OCI-LY7 (cell line): ENCODE measurements around the gene DDAH1. TPM values are rescaled to one million over a fixed set of nuclear protein-coding genes. Genes with fewer than 3 reads are reported as not detected.

ENCODE experiments used
- BruUV-seq: library from RNA; stranded (reverse); fragments of 400-500 nt; replicated peaks from 2 replicates; lab custom pipeline; 2021; lab: Mats Ljungman, UMichigan
- CTCF ChIA-PET: fragments of 300-600 bp; sonication (Branson Sonifier 250); formaldehyde crosslinking; loops from one replicate; lab custom pipeline; 2022; ENCODE audit warnings: antibody characterized with exemption; ENCODE audit not compliant: unreplicated experiment; lab: Charles Lee
- POLR2A ChIA-PET: fragments of 300-600 bp; sonication (Branson Sonifier 250); formaldehyde crosslinking; loops from one replicate; lab custom pipeline; 2022; ENCODE audit warnings: antibody characterized with exemption; lab: Charles Lee
- DNase-seq: peaks from one replicate; pipeline ENCODE4 v3.0.0-alpha.2; 2015; ENCODE audit warnings: low spot score
- H2AFZ ChIP-seq: fragments of 200-600 bp; sonication (generic), shearing (Covaris generic); 2 replicates; pipeline ENCODE4 v1.6.1; 2014; ENCODE audit warnings: mild to moderate bottlenecking, antibody characterized with exemption, low read length, moderate library complexity
- H3K27ac ChIP-seq: fragments of 200-600 bp; sonication (generic); 2 replicates; pipeline ENCODE4 v1.5.1; 2014; ENCODE audit warnings: mixed run types, low read depth, mild to moderate bottlenecking, moderate library complexity, low read length, inconsistent platforms; ENCODE audit not compliant: poor library complexity, severe bottlenecking
- H3K36me3 ChIP-seq: fragments of 200-600 bp; sonication (generic); 2 replicates; pipeline ENCODE4 v1.6.1; 2014; ENCODE audit warnings: mild to moderate bottlenecking, antibody characterized with exemption, low read length, moderate library complexity, mixed read lengths; ENCODE audit not compliant: insufficient read depth
- H3K4me1 ChIP-seq: fragments of 200-600 bp; sonication (generic); 2 replicates; pipeline ENCODE4 v1.5.1; 2014; ENCODE audit warnings: mild to moderate bottlenecking, low read length; ENCODE audit not compliant: insufficient read depth, poor library complexity, severe bottlenecking
- H3K4me2 ChIP-seq: fragments of 200-600 bp; sonication (generic); 2 replicates; pipeline ENCODE4 v1.6.1; 2014; ENCODE audit warnings: mild to moderate bottlenecking, low read length
- H3K4me3 ChIP-seq: fragments of 200-600 bp; sonication (generic); 2 replicates; pipeline ENCODE4 v1.5.1; 2014; ENCODE audit warnings: mild to moderate bottlenecking, low read depth, low read length; ENCODE audit not compliant: poor library complexity, severe bottlenecking
- H3K79me2 ChIP-seq: fragments of 200-600 bp; sonication (generic); 2 replicates; pipeline ENCODE4 v1.6.1; 2016; ENCODE audit warnings: low read depth, mild to moderate bottlenecking, low read length, moderate library complexity, mixed read lengths; ENCODE audit not compliant: insufficient read depth
- H3K9me2 ChIP-seq: fragments of 200-600 bp; sonication (generic); 2 replicates; pipeline ENCODE4 v1.6.1; 2016; ENCODE audit warnings: mild to moderate bottlenecking, low read length, mixed read lengths; ENCODE audit not compliant: insufficient read depth
- H3K9me3 ChIP-seq: fragments of 200-600 bp; sonication (generic); 2 replicates; pipeline ENCODE4 v1.6.1; 2014; ENCODE audit warnings: mild to moderate bottlenecking, mixed run types, low read length, mixed read lengths
- H4K20me1 ChIP-seq: fragments of 200-600 bp; sonication (generic); 2 replicates; pipeline ENCODE4 v1.6.1; 2014; ENCODE audit warnings: mild to moderate bottlenecking, antibody characterized with exemption, low read length, moderate library complexity, mixed read lengths; ENCODE audit not compliant: insufficient read depth
- CTCF ChIP-seq: fragments of 200-600 bp; sonication (generic); conservative IDR thresholded peaks from 2 replicates; pipeline ENCODE4 v1.5.1; 2014; ENCODE audit warnings: mild to moderate bottlenecking, antibody characterized with exemption, low read length, moderate library complexity, mixed read lengths
- EZH2phosphoT487 ChIP-seq: fragments of 200-600 bp; sonication (generic); IDR thresholded peaks from 2 replicates; pipeline ENCODE4 v1.6.1; 2018; ENCODE audit warnings: low read depth, borderline replicate concordance, mild to moderate bottlenecking, mixed run types, antibody characterized with exemption, low read length, moderate library complexity, mixed read lengths
- intact Hi-C: fragments of 100-400 bp; cut with micrococcal nuclease; formaldehyde crosslinking; loops from one replicate; pipeline ENCODE4 v1.10.0; 2022; ENCODE audit not compliant: unreplicated experiment
- total RNA-seq, 2 experiments: library from RNA; depleted of rRNA in 1 of 2; stranded (reverse); fragments of >200 nt in 1 of 2; shearing (Covaris generic) in 1 of 2; gene quantifications; 2 replicates each; pipeline ENCODE4 v1.2.3, GENCODE V29; 2014 to 2022

Gene DDAH1
- total RNA-seq, 2 experiments from 2014 or later: not detected

DNA sequence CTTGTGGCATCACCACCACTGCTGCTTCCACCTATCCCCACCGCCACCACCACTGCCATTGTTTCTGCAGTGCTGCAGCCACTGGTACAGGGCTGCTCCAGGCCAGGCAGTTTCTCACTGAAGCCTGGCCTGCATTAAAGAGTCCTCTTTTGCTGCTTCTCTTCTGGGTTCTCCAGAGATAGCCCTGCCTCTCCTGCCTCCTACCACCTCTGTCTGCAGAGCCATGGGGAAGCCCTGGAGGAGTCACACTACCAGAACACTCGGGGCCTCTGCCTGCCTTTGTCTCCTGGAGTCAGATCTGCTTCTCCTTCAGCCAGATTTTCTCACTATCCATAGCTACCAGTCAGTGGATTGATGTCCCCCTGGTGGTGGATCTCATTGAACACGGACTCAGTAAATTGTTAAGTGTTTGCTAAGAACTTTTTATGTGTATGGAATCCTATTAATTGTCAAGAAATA is 37.7 kb upstream of the DDAH1 start:
- Histone ChIP-seq H2AFZ (no peak overlapping the region), H3K9me3 (no peaks in the 10 kb centered on the region), H3K4me1 (no peaks in the 10 kb centered on the region), H3K36me3 (no peaks in the 10 kb centered on the region), H3K4me2 (no peak overlapping the region), H3K4me3 (no peak overlapping the region), H3K9me2 (no peaks in the 10 kb centered on the region), H3K27ac (no peak overlapping the region), H3K79me2 (no peaks in the 10 kb centered on the region), H4K20me1 (no peaks in the 10 kb centered on the region)
- no TSS peak for BruUV-seq
- CTCF ChIA-PET: no interaction called here
- POLR2A ChIA-PET: no interaction called here
- peak; percentile 1 for DNase-seq
- TF ChIP-seq CTCF: peak; percentile 54
- TF ChIP-seq EZH2phosphoT487: no peak
- intact Hi-C loops: no loop called here

DNA sequence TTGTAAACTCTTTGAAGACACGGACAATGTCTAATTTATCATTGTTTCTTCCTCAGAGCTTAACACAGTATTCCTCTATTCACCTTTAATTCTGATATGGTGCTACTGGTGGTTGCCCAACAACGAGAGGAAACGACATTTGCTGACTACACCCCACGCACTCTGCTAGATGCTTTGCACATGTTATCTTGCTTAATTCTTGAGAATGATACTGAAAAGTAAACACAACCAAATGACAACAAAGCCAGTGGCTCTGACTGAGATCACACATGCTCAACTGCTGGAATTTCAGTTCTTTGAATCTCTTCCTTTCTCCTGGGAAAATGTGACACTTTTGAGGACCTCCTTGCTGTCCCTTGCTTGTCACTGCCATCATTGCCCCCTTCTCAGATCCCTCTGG is 37.2 kb upstream of the DDAH1 start:
- Histone ChIP-seq H3K79me2 (no peaks in the 10 kb centered on the region), H3K36me3 (no peaks in the 10 kb centered on the region), H3K4me3 (no peak overlapping the region), H3K4me1 (no peaks in the 10 kb centered on the region), H4K20me1 (no peaks in the 10 kb centered on the region), H3K27ac (no peak overlapping the region), H3K9me2 (no peaks in the 10 kb centered on the region), H2AFZ (no peak overlapping the region), H3K9me3 (no peaks in the 10 kb centered on the region), H3K4me2 (no peak overlapping the region)
- intact Hi-C loops: no loop called here
- TF ChIP-seq EZH2phosphoT487: no peak
- no peak for TF ChIP-seq CTCF
- DNase-seq: no peak
- BruUV-seq: no TSS peak
- ChIA-PET CTCF (no interaction called here), POLR2A (no interaction called here)

- H3K4me3 ChIP-seq: no peak overlapping the region
- no peak overlapping the region for H3K27ac ChIP-seq
- H4K20me1 ChIP-seq: no peaks in the 10 kb centered on the region
- H3K9me2 ChIP-seq: no peaks in the 10 kb centered on the region
- H3K9me3 ChIP-seq: no peaks in the 10 kb centered on the region
- intact Hi-C loops: no loop called here
- H3K4me1 ChIP-seq: no peaks in the 10 kb centered on the region
- H2AFZ ChIP-seq: no peak overlapping the region
- DNase-seq: no peak
- no TSS peak for BruUV-seq
- H3K36me3 ChIP-seq: no peaks in the 10 kb centered on the region
- H3K4me2 ChIP-seq: no peak overlapping the region
- H3K79me2 ChIP-seq: no peaks in the 10 kb centered on the region
- POLR2A ChIA-PET: interaction anchor here (0.7 to 1.3 kb wide), 3 partner anchors 10 to 937 kb away, joined by 3 to 4 read pairs (median 3); no protein-coding TSS in a partner anchor
- CTCF ChIA-PET: no interaction called here
- TF ChIP-seq EZH2phosphoT487 (no peak), CTCF (no peak)
Measured at GRCh38 chr1:85501355-85501898, 36.5 kb upstream of the DDAH1 start.
